Heart right ventricle (tissue), 16 donors: ENCODE data around the gene DHDDS. TPM values are rescaled to one million over a fixed set of nuclear protein-coding genes. Genes with fewer than 3 reads are reported as not detected.
A peak's percentile ranks its signal among the peaks of the same experiment; 100 is the strongest.

Source experiments
- ATAC-seq, 8 donors: fragments of 200-7000 bp; cut with Tn5 transposase; one replicate each; pipeline ENCODE4 v1.9.1; 2020; ENCODE audit warnings: mild to moderate bottlenecking in 8 of 8, moderate library complexity in 8 of 8, moderate number of reproducible peaks in 1 of 8
- DNase-seq, 2 donors: peaks; one replicate each; pipeline ENCODE4 v3.0.0-alpha.2; 2020
- H3K27ac ChIP-seq, 10 donors: fragments of 200-600 bp; sonication (generic) in 2 of 10; one replicate each; pipeline versions ENCODE4 v1.5.0 to v1.8.0; 2020 to 2022; ENCODE audit warnings: mild to moderate bottlenecking in 3 of 10
- H3K27me3 ChIP-seq, 7 donors: fragments of 200-600 bp; one replicate each; pipeline ENCODE4 v1.8.0; 2021 to 2022; ENCODE audit warnings: mild to moderate bottlenecking in 2 of 7
- H3K36me3 ChIP-seq, 9 donors: fragments of 200-600 bp; sonication (generic) in 1 of 9; one replicate each; pipeline versions ENCODE4 v1.5.0 to v1.8.0; 2020 to 2022; ENCODE audit warnings: mild to moderate bottlenecking in 2 of 9
- H3K4me1 ChIP-seq, 9 donors: fragments of 200-600 bp; sonication (generic) in 1 of 9; one replicate each; pipeline versions ENCODE4 v1.5.0 to v1.8.0; 2020 to 2022; ENCODE audit warnings: mild to moderate bottlenecking in 4 of 9
- H3K4me3 ChIP-seq, 10 donors: fragments of 200-600 bp; sonication (generic) in 2 of 10; one replicate each; pipeline versions ENCODE4 v1.5.0 to v1.8.0; 2020 to 2022; ENCODE audit warnings: mild to moderate bottlenecking in 7 of 10, moderate library complexity in 2 of 10
- H3K9me3 ChIP-seq, 11 donors: fragments of 200-600 bp in 10 of 11; sonication (generic) in 2 of 11; one replicate each; pipeline versions ENCODE4 v1.5.0 to v1.8.0; 2013 to 2022; ENCODE audit warnings: mild to moderate bottlenecking in 2 of 11, control low read depth in 1 of 11, moderate library complexity in 1 of 11
- WGBS, 2 donors: extraction: QIAGEN DNeasy Blood & Tissue Kit; methylation state at CpG; one replicate each; pipeline ENCODE4 v1.1.7; 2013; ENCODE audit warnings: inconsistent platforms in 1 of 2; 5-methylcytosine and 5-hydroxymethylcytosine counted together
- intact Hi-C, 10 donors: fragments of 100-400 bp; cut with DNase I; formaldehyde crosslinking; loops; one replicate each; pipeline versions ENCODE4 v1.11.1 to v1.14.2; 2022
- polyA plus RNA-seq, 2 donors: library from polyadenylated mRNA; stranded (reverse); fragments of 200-250 nt; gene quantifications; one replicate each; pipeline ENCODE4 v1.2.3, GENCODE V29; 2013
- total RNA-seq, 10 donors: library from RNA; stranded (reverse); fragmentation: NEBNext Ultra II Directional in 3 of 10; extraction: Animal tissue kit (Norgen Biotek cat#: 25700) in 3 of 10; gene quantifications; one replicate each; pipeline versions ENCODE4 v1.2.1 to v1.2.4, GENCODE V29; 2021 to 2023
- TF ChIP-seq, protein P1 (sequence below), 9 donors: fragments of 200-600 bp; sonication (generic) in 2 of 9; IDR thresholded peaks; one replicate each; pipeline versions ENCODE4 v1.5.0 to v1.8.0; 2021 to 2022; ENCODE audit warnings: antibody characterized with exemption in 9 of 9, mild to moderate bottlenecking in 5 of 9, moderate library complexity in 1 of 9
- donor health status: Arrhythmogenic right ventricular cardiomyopathy.
- donor health status: ischemic (EF 13 %, LVEDD 7.1; RV severe dilation, severe dysfunction).
- donor health status: healthy with polysubstance abuse.
- donor health status: DM: no; HTN: yes; CAD: no.
- donor health status: DM: no; HTN: no; CAD: no.
- donor health status: ischemic (EF 25% LVEDD 6.9; RV normal size, moderate dysfunction).
- donor health status: ischemic (EF 25% LVEDD 5.7; RV mildly dilated, moderate dysfunction).
- donor health status: healthy.
- donor health status: DM: yes; HTN: yes; CAD: no.
- donor health status: Ischemic cardiomyopathy.
- donor health status: ischemic (EF 35%, LVEDD 5.7; RV mildly dilated, moderate dysfunction).
- donor health status: nonischemic (EF 11% LVEDD 7.7; RV severe dilation, severe dysfunction).
- donor health status: DM: yes; HTN: yes; CAD: no.
- donor health status: PGD.
- donor health status: ischemic (EF 29% LVEDD 5.4; RV normal size, mild dysfunction).
- donor health status: nonischemic (EF 23%, LVEDD 6.1; RV moderate dilation, normal function).

Gene DHDDS
- total and polyA plus RNA-seq, 12 donors, result 22.1 to 45.8 (median 31.6) TPM

DNA sequence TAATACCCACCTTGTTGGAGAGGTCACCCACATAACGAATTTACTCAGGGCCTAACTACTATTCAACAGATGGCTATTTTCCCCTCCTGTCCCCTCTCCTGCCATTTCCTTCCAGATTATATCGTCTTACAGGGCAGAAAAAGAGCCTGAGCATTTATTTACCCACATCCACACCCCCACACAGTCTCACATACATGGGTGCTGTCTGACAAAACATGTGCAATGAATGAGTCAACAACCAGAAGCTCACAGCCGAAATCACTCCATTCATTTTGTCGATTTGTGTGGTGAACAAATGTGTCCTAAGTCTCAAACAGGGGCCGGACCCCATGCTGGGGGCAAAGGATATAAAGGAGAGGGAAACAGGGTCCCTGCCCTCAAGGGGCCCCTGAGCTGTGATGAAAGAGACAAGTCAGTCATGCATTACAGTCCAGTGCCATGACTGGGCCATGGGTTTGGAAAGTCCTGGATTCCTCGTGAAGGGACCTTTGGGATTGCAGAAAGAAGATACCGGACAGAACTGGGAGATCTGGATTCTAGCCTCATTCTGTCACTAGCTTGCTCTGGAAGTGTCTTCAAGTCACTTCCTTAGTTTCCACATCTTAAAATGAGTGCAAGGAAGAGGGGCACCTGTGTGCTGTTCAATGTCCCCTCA is 43.2 kb upstream of the DHDDS start:
- Histone ChIP-seq H3K9me3 (no peaks in the 10 kb centered on the region), H3K27me3 (peaks cover 0 to 34% (median 12%) of the 10 kb centered on the region in 7 donors), H3K4me3 (no peak overlapping the region), H3K36me3 (no peaks in the 10 kb centered on the region), H3K27ac (no peak overlapping the region), H3K4me1 (peaks cover 0 to 9% (median 0%) of the 10 kb centered on the region in 9 donors)
- WGBS, 2 donors, result 68 to 76% methylated on average over 7 of the region's 7 CpGs
- intact Hi-C loops, result no loop called here
- DNase-seq (no peak), ATAC-seq (no peak)
- TF ChIP-seq, protein P1, sequence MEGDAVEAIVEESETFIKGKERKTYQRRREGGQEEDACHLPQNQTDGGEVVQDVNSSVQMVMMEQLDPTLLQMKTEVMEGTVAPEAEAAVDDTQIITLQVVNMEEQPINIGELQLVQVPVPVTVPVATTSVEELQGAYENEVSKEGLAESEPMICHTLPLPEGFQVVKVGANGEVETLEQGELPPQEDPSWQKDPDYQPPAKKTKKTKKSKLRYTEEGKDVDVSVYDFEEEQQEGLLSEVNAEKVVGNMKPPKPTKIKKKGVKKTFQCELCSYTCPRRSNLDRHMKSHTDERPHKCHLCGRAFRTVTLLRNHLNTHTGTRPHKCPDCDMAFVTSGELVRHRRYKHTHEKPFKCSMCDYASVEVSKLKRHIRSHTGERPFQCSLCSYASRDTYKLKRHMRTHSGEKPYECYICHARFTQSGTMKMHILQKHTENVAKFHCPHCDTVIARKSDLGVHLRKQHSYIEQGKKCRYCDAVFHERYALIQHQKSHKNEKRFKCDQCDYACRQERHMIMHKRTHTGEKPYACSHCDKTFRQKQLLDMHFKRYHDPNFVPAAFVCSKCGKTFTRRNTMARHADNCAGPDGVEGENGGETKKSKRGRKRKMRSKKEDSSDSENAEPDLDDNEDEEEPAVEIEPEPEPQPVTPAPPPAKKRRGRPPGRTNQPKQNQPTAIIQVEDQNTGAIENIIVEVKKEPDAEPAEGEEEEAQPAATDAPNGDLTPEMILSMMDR (IDR thresholded peaks at IDR 0.05), result no peak

DNA sequence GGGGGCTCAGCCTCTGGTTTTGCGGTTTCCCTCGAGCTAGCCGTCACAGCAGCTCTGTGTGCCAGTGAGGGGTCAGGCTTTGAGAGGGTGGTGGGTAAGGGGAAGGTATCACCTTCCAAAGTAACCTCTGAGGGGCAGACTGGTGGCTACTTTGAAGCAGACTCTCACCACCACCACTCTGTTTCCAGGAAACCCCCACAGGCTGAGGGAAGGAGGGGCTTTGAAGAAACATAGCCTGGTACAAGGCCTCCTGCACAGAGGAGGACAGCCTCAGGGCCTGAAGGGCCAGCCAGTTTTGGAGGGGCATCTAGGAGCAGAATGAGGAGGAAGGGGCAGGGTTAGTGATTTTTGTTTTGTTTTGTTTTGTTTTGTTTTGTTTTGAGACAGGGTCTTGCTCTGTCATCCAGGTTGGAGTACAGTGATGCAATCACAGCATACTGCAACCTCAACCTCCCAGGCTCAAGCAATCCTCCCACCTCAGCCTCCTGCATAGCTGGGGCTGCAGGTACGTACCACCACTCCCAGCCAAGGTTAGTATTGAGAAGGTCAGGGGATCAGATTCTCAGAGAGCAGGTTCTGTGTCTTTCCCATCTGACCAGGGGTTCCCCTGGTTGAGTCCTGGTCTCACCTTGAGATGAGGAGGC is 42.4 kb upstream of the DHDDS start:
- Histone ChIP-seq H3K27me3 (peaks cover 0 to 34% (median 12%) of the 10 kb centered on the region in 7 donors), H3K9me3 (no peaks in the 10 kb centered on the region), H3K4me3 (no peak overlapping the region), H3K4me1 (peaks cover 0 to 9% (median 0%) of the 10 kb centered on the region in 9 donors), H3K36me3 (no peaks in the 10 kb centered on the region), H3K27ac (no peak overlapping the region)
- TF ChIP-seq, protein P1 (IDR thresholded peaks at IDR 0.05), result no peak
- WGBS, 2 donors, result 57 to 68% methylated on average over 4 of the region's 4 CpGs
- intact Hi-C loops, result no loop called here
- DNase-seq (no peak), ATAC-seq (no peak)

DNA sequence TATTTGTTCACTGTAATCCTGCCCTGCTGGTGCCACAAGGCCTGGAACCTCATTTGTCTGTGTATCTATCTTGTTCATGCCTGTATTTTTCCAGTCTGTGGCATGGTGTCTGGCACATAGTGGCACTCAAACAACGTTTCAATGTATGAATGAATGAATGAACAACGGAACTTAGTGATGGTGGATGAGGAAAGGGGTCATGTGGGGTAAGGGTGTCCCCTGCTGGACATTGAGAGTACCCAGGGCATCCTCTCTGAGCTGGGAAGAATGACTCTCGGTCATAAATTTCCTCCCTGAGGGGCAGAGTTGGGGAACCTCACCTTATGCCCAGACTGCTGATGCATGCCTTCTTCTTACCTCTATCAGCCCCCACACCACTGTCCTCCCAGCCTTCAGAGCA is 40.7 kb upstream of the DHDDS start:
- WGBS, 2 donors, result 2 to 5% methylated on average over 3 of the region's 3 CpGs
- TF ChIP-seq, protein P1 (IDR thresholded peaks at IDR 0.05), result peak in 4 of 9 donors; percentile 9 to 60 (median 18)
- Histone ChIP-seq H3K27ac (no peak overlapping the region), H3K9me3 (no peaks in the 10 kb centered on the region), H3K4me1 (no peaks in the 10 kb centered on the region), H3K4me3 (no peak overlapping the region), H3K36me3 (no peaks in the 10 kb centered on the region), H3K27me3 (peaks cover 0 to 31% (median 12%) of the 10 kb centered on the region in 7 donors)
- ATAC-seq (no peak), DNase-seq (no peak)
- intact Hi-C loops, result no loop called here

DNA sequence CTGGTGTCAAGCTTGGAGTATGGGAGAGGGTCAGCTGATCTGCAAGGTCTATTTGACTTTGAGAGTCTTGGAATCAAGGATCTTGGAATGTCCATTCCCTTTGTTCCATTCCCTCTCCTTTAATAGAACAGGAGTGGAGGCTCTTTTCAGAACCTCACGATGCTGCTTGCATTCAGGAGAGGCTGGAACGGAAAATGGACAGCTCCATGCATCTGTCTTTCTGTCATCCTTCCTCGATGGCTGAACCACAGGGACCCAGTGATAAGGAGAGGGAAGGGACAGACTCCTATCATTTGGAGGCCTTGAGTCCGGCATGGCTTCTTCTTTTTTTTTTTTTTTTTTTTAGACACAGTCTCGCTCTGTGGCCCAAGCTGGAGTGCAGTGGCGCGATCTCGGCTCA is 36.4 kb upstream of the DHDDS start:
- Histone ChIP-seq H3K9me3 (no peaks in the 10 kb centered on the region), H3K36me3 (no peaks in the 10 kb centered on the region), H3K27me3 (peaks cover 0 to 6% (median 0%) of the 10 kb centered on the region in 7 donors), H3K4me3 (no peak overlapping the region), H3K27ac (no peak overlapping the region), H3K4me1 (no peaks in the 10 kb centered on the region)
- ATAC-seq, result no peak
- TF ChIP-seq, protein P1 (IDR thresholded peaks at IDR 0.05), result no peak
- DNase-seq, result no peak
- 79 to 83% methylated on average over 7 to 8 of the region's 8 CpGs for WGBS, 2 donors
- intact Hi-C loops, result no loop called here
